Erythroblast (primary cell): ENCODE data around the gene NLGN1.

Experiments
- GATA1 ChIP-seq: IDR thresholded peaks from 2 replicates; pipeline ENCODE4 v1.6.1; 2011; ENCODE audit warnings: low read depth, mild to moderate bottlenecking, control low read depth, low read length, moderate library complexity
- POLR2A ChIP-seq: IDR thresholded peaks from 2 replicates; pipeline ENCODE4 v1.6.1; 2011; ENCODE audit warnings: mild to moderate bottlenecking, low read length

GRCh38 chr3:173630849-173631248 is 233.3 kb downstream of the NLGN1 start:
- TF ChIP-seq POLR2A, result no peak
- no peak for TF ChIP-seq GATA1
